Measurements from ENCODE around the gene RNU1-3.
"Not testable (repeated sequence)": the region's sequence is repeated elsewhere in the genome, so short reads cannot be mapped to it uniquely, and the experiment has no call there.

DNA sequence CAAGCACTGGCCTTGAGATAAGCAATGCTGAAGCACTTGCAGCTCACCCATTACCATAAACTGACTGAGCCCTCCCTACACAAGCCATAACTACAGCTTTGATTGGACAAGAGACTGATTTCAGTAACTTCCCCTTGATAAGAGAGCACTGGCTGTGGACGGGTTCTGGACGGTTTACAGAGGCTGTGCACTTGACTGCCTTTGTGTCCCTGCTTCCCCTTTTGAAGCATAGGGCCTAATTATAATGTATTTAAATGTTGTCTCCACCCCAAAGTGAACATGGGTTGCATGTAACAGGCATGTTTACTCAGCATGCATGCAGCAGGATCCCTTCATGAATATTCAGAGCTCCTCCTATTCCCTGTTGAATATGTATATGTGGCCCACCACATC, 8.4 kb upstream of the RNU1-3 start:
- TF ChIP-seq, protein P1, sequence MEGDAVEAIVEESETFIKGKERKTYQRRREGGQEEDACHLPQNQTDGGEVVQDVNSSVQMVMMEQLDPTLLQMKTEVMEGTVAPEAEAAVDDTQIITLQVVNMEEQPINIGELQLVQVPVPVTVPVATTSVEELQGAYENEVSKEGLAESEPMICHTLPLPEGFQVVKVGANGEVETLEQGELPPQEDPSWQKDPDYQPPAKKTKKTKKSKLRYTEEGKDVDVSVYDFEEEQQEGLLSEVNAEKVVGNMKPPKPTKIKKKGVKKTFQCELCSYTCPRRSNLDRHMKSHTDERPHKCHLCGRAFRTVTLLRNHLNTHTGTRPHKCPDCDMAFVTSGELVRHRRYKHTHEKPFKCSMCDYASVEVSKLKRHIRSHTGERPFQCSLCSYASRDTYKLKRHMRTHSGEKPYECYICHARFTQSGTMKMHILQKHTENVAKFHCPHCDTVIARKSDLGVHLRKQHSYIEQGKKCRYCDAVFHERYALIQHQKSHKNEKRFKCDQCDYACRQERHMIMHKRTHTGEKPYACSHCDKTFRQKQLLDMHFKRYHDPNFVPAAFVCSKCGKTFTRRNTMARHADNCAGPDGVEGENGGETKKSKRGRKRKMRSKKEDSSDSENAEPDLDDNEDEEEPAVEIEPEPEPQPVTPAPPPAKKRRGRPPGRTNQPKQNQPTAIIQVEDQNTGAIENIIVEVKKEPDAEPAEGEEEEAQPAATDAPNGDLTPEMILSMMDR (conservative IDR thresholded peaks at IDR 0.05; ENCODE audit: low read length): not testable (repeated sequence)
- not testable (repeated sequence) for TF ChIP-seq EZH2phosphoT487 (IDR thresholded peaks at IDR 0.05; ENCODE audit: borderline replicate concordance, low read depth, low read length)

All from OCI-LY7 (cell line).